Neuronal stem cell (in vitro differentiated cells): ENCODE measurements around the gene SUCLG2.

Experiments
- DNase-seq: peaks from one replicate; pipeline ENCODE4 v3.0.0-alpha.2; 2013; ENCODE audit warnings: low spot score
- H2AFZ ChIP-seq: one replicate; pipeline ENCODE4 v1.6.1; 2013; ENCODE audit warnings: mild to moderate bottlenecking, low read length, inconsistent platforms
- H2AK5ac ChIP-seq: 2 replicates; pipeline ENCODE4 v1.6.1; 2013; ENCODE audit warnings: low read depth, mild to moderate bottlenecking, inconsistent platforms, low read length, moderate library complexity, mixed read lengths
- H2BK120ac ChIP-seq: 2 replicates; pipeline ENCODE4 v1.6.1; 2013; ENCODE audit warnings: low read depth, mild to moderate bottlenecking, inconsistent platforms, low read length, moderate library complexity, mixed read lengths
- H2BK12ac ChIP-seq: one replicate; pipeline ENCODE4 v1.6.1; 2013; ENCODE audit warnings: low read length, inconsistent platforms
- H2BK15ac ChIP-seq: 2 replicates; pipeline ENCODE4 v1.6.1; 2013; ENCODE audit warnings: mild to moderate bottlenecking, low read length, inconsistent platforms, mixed read lengths
- H2BK5ac ChIP-seq: one replicate; pipeline ENCODE4 v1.6.1; 2013; ENCODE audit warnings: inconsistent platforms, mild to moderate bottlenecking, low read length, moderate library complexity
- H3K14ac ChIP-seq: one replicate; pipeline ENCODE4 v1.6.1; 2013; ENCODE audit warnings: low read length, inconsistent platforms
- H3K18ac ChIP-seq: 2 replicates; pipeline ENCODE4 v1.6.1; 2013; ENCODE audit warnings: low read length, inconsistent platforms
- H3K23ac ChIP-seq: 2 replicates; pipeline ENCODE4 v1.6.1; 2013; ENCODE audit warnings: low read depth, mild to moderate bottlenecking, mixed read lengths, low read length, inconsistent platforms; ENCODE audit not compliant: poor library complexity
- H3K27ac ChIP-seq: replicated peaks from 3 replicates; pipeline ENCODE4 v1.5.1; 2013; ENCODE audit warnings: low read length, inconsistent platforms
- H3K27me3 ChIP-seq, 3 experiments: 2 replicates each; pipeline ENCODE4 v1.6.1; 2013; ENCODE audit warnings: low read length in 3 of 3, mild to moderate bottlenecking in 2 of 3, inconsistent platforms in 1 of 3, low read depth in 1 of 3, mixed read lengths in 1 of 3, moderate library complexity in 1 of 3; ENCODE audit not compliant: control insufficient read depth in 3 of 3, insufficient read depth in 3 of 3
- H3K36me3 ChIP-seq, 2 donors: replicated peaks in 1 of 2; 2 replicates each; pipeline ENCODE4 v1.6.1; 2013; ENCODE audit warnings: low read length in 2 of 2; ENCODE audit not compliant: control insufficient read depth in 2 of 2, insufficient read depth in 2 of 2
- H3K4ac ChIP-seq: 2 replicates; pipeline ENCODE4 v1.6.1; 2013; ENCODE audit warnings: inconsistent platforms, mild to moderate bottlenecking, low read length, moderate library complexity
- H3K4me1 ChIP-seq, 2 donors: 1 replicate in 1 of 2; 2 replicates in 1 of 2; pipeline ENCODE4 v1.6.1; 2013; ENCODE audit warnings: low read length in 2 of 2, low read depth in 1 of 2; ENCODE audit not compliant: control insufficient read depth in 2 of 2, insufficient read depth in 1 of 2
- H3K4me2 ChIP-seq: one replicate; pipeline ENCODE4 v1.6.1; 2013; ENCODE audit warnings: mild to moderate bottlenecking, low read length, inconsistent platforms; ENCODE audit not compliant: insufficient read depth, poor library complexity, severe bottlenecking
- H3K4me3 ChIP-seq, 2 donors: 2 replicates each; pipeline ENCODE4 v1.5.1; 2013; ENCODE audit warnings: low read length in 2 of 2, mild to moderate bottlenecking in 2 of 2, inconsistent platforms in 1 of 2, moderate library complexity in 1 of 2
- H3K79me1 ChIP-seq: one replicate; pipeline ENCODE4 v1.6.1; 2013; ENCODE audit warnings: low read depth, mild to moderate bottlenecking, inconsistent platforms, low read length, moderate library complexity
- H3K9ac ChIP-seq: one replicate; pipeline ENCODE4 v1.6.1; 2013; ENCODE audit warnings: mild to moderate bottlenecking, low read depth, low read length, inconsistent platforms; ENCODE audit not compliant: poor library complexity
- H3K9me3 ChIP-seq, 2 donors: replicated peaks in 1 of 2; 2 replicates each; pipeline versions ENCODE3 to v1.6.1; 2013; ENCODE audit warnings: low read length in 2 of 2, mild to moderate bottlenecking in 2 of 2, inconsistent platforms in 1 of 2, low read depth in 1 of 2, mixed read lengths in 1 of 2, moderate library complexity in 1 of 2; ENCODE audit not compliant: control insufficient read depth in 2 of 2, insufficient read depth in 1 of 2
- H4K8ac ChIP-seq: one replicate; pipeline ENCODE4 v1.6.1; 2013; ENCODE audit warnings: low read depth, mild to moderate bottlenecking, inconsistent platforms, low read length, moderate library complexity
- H4K91ac ChIP-seq: one replicate; pipeline ENCODE4 v1.6.1; 2013; ENCODE audit warnings: low read length, low read depth, mild to moderate bottlenecking, inconsistent platforms; ENCODE audit not compliant: poor library complexity
- WGBS, 2 donors: extraction: QIAGEN DNeasy Blood & Tissue Kit; methylation state at CpG; one replicate each; pipeline ENCODE4 v1.1.7; 2013; ENCODE audit warnings: missing lambda C conversion rate in 2 of 2, mixed read lengths in 1 of 2; ENCODE audit not compliant: insufficient read length in 2 of 2, insufficient replicate concordance in 1 of 2; ENCODE audit errors: extremely low coverage in 2 of 2; 5-methylcytosine and 5-hydroxymethylcytosine counted together

Gene SUCLG2

DNA sequence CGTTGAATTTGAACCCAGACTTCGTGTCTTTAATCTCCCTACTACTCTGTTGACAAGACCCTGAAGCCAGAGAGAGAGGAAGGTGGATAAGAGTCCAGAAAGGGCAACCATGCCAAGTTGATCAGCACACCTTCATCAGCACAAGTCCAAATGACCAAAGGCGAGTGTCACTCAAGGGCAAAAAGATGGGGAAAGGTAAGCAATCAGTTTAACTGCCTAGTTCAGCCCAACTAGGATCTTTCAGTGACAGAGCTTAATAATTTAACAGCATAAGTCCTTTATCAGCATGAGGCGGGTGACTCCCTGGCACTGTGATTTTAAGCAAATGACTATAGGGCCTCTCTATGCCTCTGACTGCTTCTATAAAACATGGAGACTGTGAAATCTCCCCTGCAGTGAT, 6.2 kb downstream of the SUCLG2 start:
- Histone ChIP-seq H3K9ac (no peak overlapping the region), H3K27me3 (no peaks in the 10 kb centered on the region), H3K27ac (no peak overlapping the region), H3K18ac (no peak overlapping the region), H2AFZ (no peak overlapping the region), H2AK5ac (no peak overlapping the region), H3K4me2 (no peak overlapping the region), H2BK120ac (no peak overlapping the region), H3K4me3 (no peak overlapping the region), H3K14ac (no peak overlapping the region), H4K8ac (no peak overlapping the region), H3K23ac (no peak overlapping the region), H3K9me3 (peaks cover 0 to 2% of the 10 kb centered on the region in 2 donors), H3K36me3 (peaks cover 4 to 21% of the 10 kb centered on the region in 2 donors), H2BK15ac (no peak overlapping the region), H3K4me1 (peaks cover 1 to 7% of the 10 kb centered on the region in 2 donors), H2BK12ac (no peak overlapping the region), H3K4ac (no peak overlapping the region), H4K91ac (no peak overlapping the region), H2BK5ac (no peak overlapping the region), H3K79me1 (no peaks in the 10 kb centered on the region)
- no CpG with 5 or more reads among the region's 4 CpGs for WGBS, 2 donors
- no peak for DNase-seq

DNA sequence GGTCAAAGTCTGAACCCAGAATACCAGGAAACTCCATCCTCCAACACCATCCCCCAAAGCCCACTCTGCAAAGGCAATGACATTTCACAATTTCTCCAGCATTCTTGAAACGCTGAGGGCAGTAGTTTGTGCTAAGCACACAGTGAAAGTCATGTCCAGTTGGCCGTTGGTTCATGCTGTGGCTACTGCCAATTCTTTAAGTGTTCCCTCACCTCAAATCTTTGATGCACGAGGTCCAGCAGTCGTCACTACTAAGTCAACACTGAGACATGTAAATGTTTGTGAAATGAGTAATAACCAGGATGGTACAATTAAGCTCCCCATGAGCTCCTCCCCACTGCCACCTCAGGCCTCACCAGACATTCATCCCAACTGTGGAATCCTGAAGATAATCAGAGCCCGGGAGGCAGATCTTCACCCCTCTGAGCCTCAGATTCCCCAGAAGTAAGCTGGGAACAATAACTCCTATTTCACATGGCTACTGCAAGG, 7.0 kb downstream of the SUCLG2 start:
- Histone ChIP-seq H3K9ac (no peak overlapping the region), H4K91ac (no peak overlapping the region), H3K36me3 (peaks cover 4 to 28% of the 10 kb centered on the region in 2 donors), H3K4me2 (no peak overlapping the region), H3K4ac (no peak overlapping the region), H3K18ac (no peak overlapping the region), H3K27me3 (no peaks in the 10 kb centered on the region), H3K23ac (no peak overlapping the region), H2BK120ac (no peak overlapping the region), H4K8ac (no peak overlapping the region), H2BK12ac (no peak overlapping the region), H2BK15ac (no peak overlapping the region), H3K14ac (no peak overlapping the region), H3K4me1 (peaks cover 0 to 7% of the 10 kb centered on the region in 2 donors), H2BK5ac (no peak overlapping the region), H3K4me3 (no peak overlapping the region), H2AK5ac (no peak overlapping the region), H3K79me1 (no peaks in the 10 kb centered on the region), H3K27ac (no peak overlapping the region), H3K9me3 (peaks cover 0 to 2% of the 10 kb centered on the region in 2 donors), H2AFZ (no peak overlapping the region)
- no CpG with 5 or more reads among the region's 5 CpGs for WGBS, 2 donors
- DNase-seq: no peak

DNA sequence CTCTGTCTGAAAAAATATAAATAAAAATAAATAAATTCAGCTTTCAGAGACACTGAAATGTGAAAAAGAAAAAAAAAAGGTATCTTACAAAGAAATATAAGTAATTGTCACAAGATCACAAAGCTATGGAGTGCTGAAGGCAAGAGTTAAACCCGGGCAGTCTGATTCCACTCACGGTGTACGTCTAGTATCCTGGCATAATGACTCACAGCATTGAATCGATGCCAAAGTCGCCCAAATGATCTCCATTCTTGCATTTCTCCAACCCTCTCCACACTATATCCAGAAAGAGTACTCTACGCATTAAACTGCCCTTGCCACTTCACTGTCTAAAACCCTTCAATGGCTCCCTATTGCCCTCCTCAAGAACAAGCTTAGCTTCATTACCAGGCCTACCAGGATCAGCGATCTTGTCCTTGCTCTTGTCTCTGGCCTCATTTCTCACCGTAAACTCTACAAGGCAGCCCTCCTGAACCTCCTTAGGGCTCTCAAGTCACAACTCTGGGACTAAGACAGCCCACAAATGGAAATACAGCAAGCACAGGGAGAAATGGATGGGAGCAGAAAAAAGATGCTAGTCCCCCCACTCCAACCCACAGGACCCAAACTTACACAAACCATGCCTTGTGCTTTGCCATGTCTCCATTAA, 7.7 kb downstream of the SUCLG2 start:
- Histone ChIP-seq H4K91ac (no peak overlapping the region), H3K4ac (no peak overlapping the region), H3K79me1 (no peaks in the 10 kb centered on the region), H2BK15ac (no peak overlapping the region), H3K27me3 (no peaks in the 10 kb centered on the region), H2BK120ac (no peak overlapping the region), H2BK12ac (no peak overlapping the region), H2AFZ (no peak overlapping the region), H3K27ac (no peak overlapping the region), H3K18ac (no peak overlapping the region), H2AK5ac (no peak overlapping the region), H3K4me2 (no peak overlapping the region), H3K9me3 (peaks cover 0 to 2% of the 10 kb centered on the region in 2 donors), H3K4me3 (no peak overlapping the region), H4K8ac (no peak overlapping the region), H3K14ac (no peak overlapping the region), H3K9ac (no peak overlapping the region), H3K36me3 (peaks cover 4 to 27% of the 10 kb centered on the region in 2 donors), H3K4me1 (peaks cover 0 to 7% of the 10 kb centered on the region in 2 donors), H3K23ac (no peak overlapping the region), H2BK5ac (no peak overlapping the region)
- no peak for DNase-seq
- WGBS, 2 donors: no CpG with 5 or more reads among the region's 8 CpGs

DNA sequence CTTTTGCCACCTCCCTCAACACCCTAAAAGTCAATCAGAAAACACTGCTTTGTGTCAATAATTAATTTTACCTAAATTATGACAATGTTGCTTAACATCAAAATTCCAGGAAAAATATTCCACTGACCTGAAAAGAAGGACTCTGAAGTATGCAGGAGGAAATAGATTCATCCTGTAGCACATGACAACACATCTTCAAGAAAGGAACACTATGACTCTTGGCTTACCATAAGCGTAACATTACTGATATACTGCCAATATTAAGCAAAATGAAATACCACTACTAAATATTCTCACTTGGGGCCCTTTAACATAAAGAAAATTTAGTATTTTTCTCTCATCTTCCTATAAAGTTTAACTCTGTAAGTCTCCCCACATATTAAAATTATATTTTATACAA, 9.6 kb downstream of the SUCLG2 start:
- Histone ChIP-seq H2BK12ac (no peak overlapping the region), H2BK15ac (no peak overlapping the region), H3K23ac (no peak overlapping the region), H3K36me3 (peaks cover 4 to 25% of the 10 kb centered on the region in 2 donors), H2AFZ (no peak overlapping the region), H3K4me1 (peaks cover 0 to 1% of the 10 kb centered on the region in 2 donors), H3K4ac (no peak overlapping the region), H3K14ac (no peak overlapping the region), H3K4me2 (no peak overlapping the region), H4K8ac (no peak overlapping the region), H3K79me1 (no peaks in the 10 kb centered on the region), H3K27me3 (no peaks in the 10 kb centered on the region), H4K91ac (no peak overlapping the region), H2BK120ac (no peak overlapping the region), H3K4me3 (no peak overlapping the region), H3K27ac (no peak overlapping the region), H3K18ac (no peak overlapping the region), H3K9me3 (peaks cover 0 to 2% of the 10 kb centered on the region in 2 donors), H2AK5ac (no peak overlapping the region), H3K9ac (no peak overlapping the region), H2BK5ac (no peak overlapping the region)
- no CpG with 5 or more reads among the region's 1 CpG for WGBS, 2 donors
- DNase-seq: no peak
